GM23338 (cell line): Measurements from ENCODE around the gene CAMTA1. TPM values are rescaled to one million over a fixed set of nuclear protein-coding genes. Genes with fewer than 3 reads are reported as not detected.

ENCODE experiments used
- ATAC-seq: fragments of 200-7000 bp; cut with Tn5 transposase; 3 replicates; pipeline ENCODE4 v1.9.1; 2020
- DNase-seq: peaks from one replicate; pipeline ENCODE4 v3.0.0-alpha.2; 2015; ENCODE audit warnings: low spot score
- H2AFZ ChIP-seq: fragments of 200-600 bp; sonication (generic); 2 replicates; pipeline ENCODE4 v1.8.0; 2016; ENCODE audit warnings: antibody characterized with exemption, mild to moderate bottlenecking, moderate library complexity
- H3F3A ChIP-seq: fragments of 200-600 bp; sonication (generic); replicated peaks from 2 replicates; pipeline ENCODE4 v1.8.0; 2017; ENCODE audit warnings: antibody characterized with exemption, mixed run types, low read depth
- H3K27ac ChIP-seq: fragments of 200-600 bp; sonication (generic); 2 replicates; pipeline ENCODE4 v1.6.1; 2016; ENCODE audit warnings: low read depth
- H3K27me3 ChIP-seq: fragments of 200-600 bp; sonication (generic); 2 replicates; pipeline ENCODE4 v1.8.0; 2016; ENCODE audit warnings: mild to moderate bottlenecking, mixed run types, moderate library complexity; ENCODE audit not compliant: insufficient read depth
- H3K36me3 ChIP-seq: fragments of 200-600 bp; sonication (generic); 2 replicates; pipeline ENCODE4 v1.8.0; 2016; ENCODE audit warnings: mild to moderate bottlenecking; ENCODE audit not compliant: insufficient read depth
- H3K4me1 ChIP-seq: fragments of 200-600 bp; sonication (generic); 2 replicates; pipeline ENCODE4 v1.8.0; 2016; ENCODE audit warnings: mild to moderate bottlenecking, moderate library complexity; ENCODE audit not compliant: insufficient read depth
- H3K4me2 ChIP-seq: fragments of 200-600 bp; sonication (generic); 2 replicates; pipeline ENCODE4 v1.7.1; 2017; ENCODE audit warnings: mixed run types
- H3K4me3 ChIP-seq: fragments of 200-600 bp; sonication (generic); 2 replicates; pipeline ENCODE4 v1.6.1; 2016; ENCODE audit warnings: mixed run types
- H3K79me2 ChIP-seq: fragments of 200-600 bp; sonication (generic); replicated peaks from 2 replicates; pipeline ENCODE4 v1.8.0; 2017; ENCODE audit warnings: mild to moderate bottlenecking; ENCODE audit not compliant: insufficient read depth
- H3K9me2 ChIP-seq: fragments of 200-600 bp; sonication (generic); 2 replicates; pipeline ENCODE4 v1.8.0; 2017; ENCODE audit not compliant: insufficient read depth
- H4K20me1 ChIP-seq: fragments of 200-600 bp; sonication (generic); replicated peaks from 2 replicates; pipeline ENCODE4 v1.8.0; 2017; ENCODE audit warnings: mild to moderate bottlenecking; ENCODE audit not compliant: insufficient read depth
- H3K27ac Mint-ChIP-seq: 2 replicates; pipeline ENCODE4 v1.8.0; 2020; ENCODE audit warnings: inconsistent platforms, mild to moderate bottlenecking, moderate library complexity, mixed read lengths
- H3K27me3 Mint-ChIP-seq: 3 replicates; pipeline ENCODE4 v1.8.0; 2022; ENCODE audit warnings: low read depth, mild to moderate bottlenecking, moderate library complexity, mixed read lengths, inconsistent platforms; ENCODE audit not compliant: insufficient read depth, poor library complexity
- H3K36me3 Mint-ChIP-seq: 3 replicates; pipeline ENCODE4 v1.8.0; 2021; ENCODE audit warnings: low read depth, mild to moderate bottlenecking, inconsistent platforms, moderate library complexity, mixed read lengths
- H3K4me1 Mint-ChIP-seq: 3 replicates; pipeline ENCODE4 v1.8.0; 2020; ENCODE audit warnings: mild to moderate bottlenecking, inconsistent platforms, mixed read lengths
- H3K4me3 Mint-ChIP-seq: 3 replicates; pipeline ENCODE4 v1.8.0; 2021; ENCODE audit warnings: moderate library complexity, mild to moderate bottlenecking, inconsistent platforms, mixed read lengths
- H3K9me3 Mint-ChIP-seq: 3 replicates; pipeline ENCODE4 v1.8.0; 2020; ENCODE audit warnings: moderate library complexity, mild to moderate bottlenecking, inconsistent platforms, mixed read lengths
- CREB1 ChIP-seq: fragments of 250-450 bp; sonication (Bioruptor Pico); IDR thresholded peaks from 2 replicates; pipeline ENCODE4 v1.5.0; 2020; ENCODE audit warnings: low read depth, mild to moderate bottlenecking, moderate library complexity
- CTCF ChIP-seq, 2 experiments: fragments of 200-600 bp in 1 of 2; sonication (generic) in 1 of 2; conservative IDR thresholded peaks; 2 replicates each; pipeline versions ENCODE4 v1.5.1 to v1.6.1; 2016 to 2017; ENCODE audit warnings: antibody characterized with exemption in 2 of 2, low read depth in 2 of 2, mild to moderate bottlenecking in 2 of 2, moderate library complexity in 1 of 2
- ETS1 ChIP-seq: IDR thresholded peaks from 2 replicates; pipeline ENCODE4 v1.6.1; 2016; ENCODE audit warnings: antibody characterized with exemption
- EZH2 ChIP-seq: fragments of 200-600 bp; sonication (generic); IDR thresholded peaks from one replicate; pipeline ENCODE4 v1.8.0; 2017; ENCODE audit warnings: antibody characterized with exemption, mild to moderate bottlenecking, low read depth; ENCODE audit not compliant: unreplicated experiment
- JUNB ChIP-seq: IDR thresholded peaks from one replicate; pipeline ENCODE4 v1.6.1; 2016; ENCODE audit warnings: antibody characterized with exemption; ENCODE audit not compliant: unreplicated experiment
- POLR2AphosphoS5 ChIP-seq: IDR thresholded peaks from 2 replicates; pipeline ENCODE4 v1.6.1; 2016; ENCODE audit warnings: antibody characterized with exemption, low read depth
- STAT1 ChIP-seq: IDR thresholded peaks from one replicate; pipeline ENCODE4 v1.6.1; 2016; ENCODE audit warnings: antibody characterized with exemption; ENCODE audit not compliant: unreplicated experiment
- ZNF114 ChIP-seq: fragments of 250-450 bp; sonication (Bioruptor Pico); IDR thresholded peaks from 2 replicates; pipeline ENCODE4 v1.5.0; 2020; ENCODE audit warnings: mild to moderate bottlenecking, moderate library complexity
- ZNF331 ChIP-seq: fragments of 250-450 bp; sonication (Bioruptor Pico); IDR thresholded peaks from 2 replicates; pipeline ENCODE4 v1.5.0; 2020; ENCODE audit warnings: low read depth, mild to moderate bottlenecking, moderate library complexity
- polyA plus RNA-seq: library from polyadenylated mRNA; unstranded; fragments of >200 nt; fragmentation: Nextera tagmentation; extraction: Ambion mirVana; gene quantifications from 2 replicates; pipeline ENCODE4 v1.2.1, GENCODE V29; 2016
- total RNA-seq: library from RNA; depleted of rRNA; stranded (reverse); fragments of >200 nt; shearing (Covaris generic); gene quantifications from 2 replicates; pipeline ENCODE4 v1.2.3, GENCODE V29; 2014

CAMTA1 gene
- total and polyA plus RNA-seq, 2 experiments from 2014 or later, result 115 to 519 TPM

- Mint-ChIP-seq H3K27ac (no peak overlapping the region), H3K4me3 (no peak overlapping the region), H3K36me3 (no peaks in the 10 kb centered on the region), H3K4me1 (0 out of 3 replicates have a peak, but pooled peaks cover 2% of the 10 kb centered on the region), H3K9me3 (no peaks in the 10 kb centered on the region), H3K27me3 (peaks cover 2% of the 10 kb centered on the region)
- TF ChIP-seq CTCF (conservative IDR thresholded peaks at IDR 0.05; ENCODE audit: low read depth in 2 of 2) (no peak), CREB1 (CRISPR knock-in tag) (no peak), ZNF331 (no peak), ETS1 (no peak), ZNF114 (CRISPR knock-in tag) (no peak), POLR2AphosphoS5 (no peak), EZH2 (no peak), STAT1 (no peak), JUNB (no peak)
- Histone ChIP-seq H3K9me2 (no peaks in the 10 kb centered on the region), H3K4me1 (no peaks in the 10 kb centered on the region), H3F3A (peaks cover 4% of the 10 kb centered on the region; the same call in 1 of the 2 replicates), H3K79me2 (no peaks in the 10 kb centered on the region), H3K27me3 (no peaks in the 10 kb centered on the region), H3K36me3 (no peaks in the 10 kb centered on the region), H2AFZ (no peak overlapping the region), H3K4me2 (no peak overlapping the region), H3K27ac (no peak overlapping the region), H3K4me3 (no peak overlapping the region), H4K20me1 (no peaks in the 10 kb centered on the region)
- no peak for ATAC-seq
- no peak for DNase-seq
Observed at GRCh38 chr1:7500381-7501083, 715.3 kb downstream of the CAMTA1 start.

- no peak overlapping the region for H3K4me3 ChIP-seq
- H3K9me2 ChIP-seq, result no peaks in the 10 kb centered on the region
- H3K4me1 ChIP-seq, result no peaks in the 10 kb centered on the region
- H3F3A ChIP-seq, result peaks cover 4% of the 10 kb centered on the region; the same call in 1 of the 2 replicates
- TF ChIP-seq ZNF114 (CRISPR knock-in tag), result no peak
- no peak for TF ChIP-seq EZH2
- no peak for TF ChIP-seq CREB1 (CRISPR knock-in tag)
- no peak for TF ChIP-seq ZNF331
- H3K79me2 ChIP-seq, result no peaks in the 10 kb centered on the region
- no peak overlapping the region for H2AFZ ChIP-seq
- no peaks in the 10 kb centered on the region for H4K20me1 ChIP-seq
- no peaks in the 10 kb centered on the region for H3K27me3 ChIP-seq
- no peaks in the 10 kb centered on the region for H3K36me3 ChIP-seq
- no peaks in the 10 kb centered on the region for H3K36me3 Mint-ChIP-seq
- H3K27ac ChIP-seq, result no peak overlapping the region
- no peaks in the 10 kb centered on the region for H3K9me3 Mint-ChIP-seq
- DNase-seq (peak; percentile 34), ATAC-seq (peak; percentile 53)
- no peak overlapping the region for H3K27ac Mint-ChIP-seq
- 0 out of 3 replicates have a peak, but pooled peaks cover 2% of the 10 kb centered on the region for H3K4me1 Mint-ChIP-seq
- no peak overlapping the region for H3K4me2 ChIP-seq
- no peak overlapping the region for H3K4me3 Mint-ChIP-seq
- peaks cover 2% of the 10 kb centered on the region for H3K27me3 Mint-ChIP-seq
Observed at GRCh38 chr1:7501084-7501491, 715.8 kb downstream of the CAMTA1 start.
